Endometrial microvascular endothelial cells (primary cell): Measurements from ENCODE around the gene CCDC8. TPM values are rescaled to one million over a fixed set of nuclear protein-coding genes. Genes with fewer than 3 reads are reported as not detected.
"Not testable (repeated sequence)": the region's sequence is repeated elsewhere in the genome, so short reads cannot be mapped to it uniquely, and the experiment has no call there.

Source experiments
- in situ Hi-C: cut with HindIII; loops from 2 replicates; pipeline ENCODE4 v1.10.0; 2017; ENCODE audit warnings: low sequenced_read_pairs, low pct_unique_long_range_greater_than_20kb; ENCODE audit errors: inconsistent ontology term
- total RNA-seq: library from RNA; depleted of rRNA; stranded (reverse); fragments of >200 nt; gene quantifications from one replicate; pipeline ENCODE4 v1.2.3, GENCODE V29; 2015; ENCODE audit errors: inconsistent ontology term

Gene CCDC8
- total RNA-seq, 1 donor from 2014 or later = 0.09 TPM

GRCh38 chr19:46431824-46432223 is 18.5 kb upstream of the CCDC8 start:
- in situ Hi-C loops = no loop called here

GRCh38 chr19:46429999-46430398 is 16.6 kb upstream of the CCDC8 start:
- in situ Hi-C loops = no loop called here

GRCh38 chr19:46428239-46429135 is 15.1 kb upstream of the CCDC8 start, which contains the start of gene PNMA8C:
TSS of gene PNMA8C (minus strand) at chr19:46428936. CDS start at chr19:46428359, 577 bp downstream.
- in situ Hi-C loops = no loop called here

GRCh38 chr19:46427518-46428045 is 14.2 kb upstream of the CCDC8 start:
- in situ Hi-C loops = no loop called here

- in situ Hi-C loops = no loop called here
These were observed 13.3 kb upstream of the CCDC8 start for GRCh38 chr19:46426506-46427162.

- in situ Hi-C loops = no loop called here
These were observed 12.7 kb upstream of the CCDC8 start for GRCh38 chr19:46426035-46426505.

GRCh38 chr19:46423188-46423587 is 9.8 kb upstream of the CCDC8 start:
- in situ Hi-C loops = no loop called here

- in situ Hi-C loops = no loop called here
These were observed 9.0 kb upstream of the CCDC8 start for GRCh38 chr19:46422344-46422743.

- in situ Hi-C loops = no loop called here
These were observed 6.7 kb upstream of the CCDC8 start for GRCh38 chr19:46420056-46420455.

- in situ Hi-C loops = not testable (repeated sequence)
These were observed 2.7 kb upstream of the CCDC8 start for GRCh38 chr19:46415804-46416709.

- in situ Hi-C loops = not testable (repeated sequence)
These were observed 1.5 kb upstream of the CCDC8 start for GRCh38 chr19:46414899-46415298.

GRCh38 chr19:46412650-46413261 is 608 bp downstream of the CCDC8 start:
- in situ Hi-C loops = no loop called here

GRCh38 chr19:46411925-46412649 is 1.3 kb downstream of the CCDC8 start:
- in situ Hi-C loops = no loop called here

- in situ Hi-C loops = no loop called here
These were observed 2.1 kb downstream of the CCDC8 start for GRCh38 chr19:46411088-46411924.

GRCh38 chr19:46410205-46411087 is 2.9 kb downstream of the CCDC8 start:
- in situ Hi-C loops = no loop called here

GRCh38 chr19:46409191-46409590 is 4.2 kb downstream of the CCDC8 start:
- in situ Hi-C loops = no loop called here
